Coronary artery (tissue), 2 donors: ENCODE measurements around the gene SFXN1.

Experiments
- DNase-seq: peaks from one replicate; pipeline ENCODE4 v3.0.0-alpha.2; 2017; ENCODE audit warnings: low spot score
- H3K27ac ChIP-seq, 2 donors: fragments of 200-600 bp; sonication (generic); one replicate each; pipeline ENCODE4 v1.5.1; 2016 to 2019
- H3K4me3 ChIP-seq: fragments of 200-600 bp; sonication (generic); 2 replicates; pipeline ENCODE4 v1.5.1; 2016; ENCODE audit warnings: mild to moderate bottlenecking, moderate library complexity
- TF ChIP-seq, protein P1 (sequence below): fragments of 200-600 bp; sonication (generic); IDR thresholded peaks from one replicate; pipeline ENCODE4 v1.5.1; 2019; ENCODE audit warnings: antibody characterized with exemption

The SFXN1 gene, protein sequence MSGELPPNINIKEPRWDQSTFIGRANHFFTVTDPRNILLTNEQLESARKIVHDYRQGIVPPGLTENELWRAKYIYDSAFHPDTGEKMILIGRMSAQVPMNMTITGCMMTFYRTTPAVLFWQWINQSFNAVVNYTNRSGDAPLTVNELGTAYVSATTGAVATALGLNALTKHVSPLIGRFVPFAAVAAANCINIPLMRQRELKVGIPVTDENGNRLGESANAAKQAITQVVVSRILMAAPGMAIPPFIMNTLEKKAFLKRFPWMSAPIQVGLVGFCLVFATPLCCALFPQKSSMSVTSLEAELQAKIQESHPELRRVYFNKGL

GRCh38 chr5:175478384-175479124, at the start of gene SFXN1:
SFXN1 (plus strand) TSS chr5:175478560; CDS start chr5:175492104, 13,544 bp downstream.
- H3K4me3 ChIP-seq, result peak within 1 kb of the TSS; percentile 99
- TF ChIP-seq, protein P1, sequence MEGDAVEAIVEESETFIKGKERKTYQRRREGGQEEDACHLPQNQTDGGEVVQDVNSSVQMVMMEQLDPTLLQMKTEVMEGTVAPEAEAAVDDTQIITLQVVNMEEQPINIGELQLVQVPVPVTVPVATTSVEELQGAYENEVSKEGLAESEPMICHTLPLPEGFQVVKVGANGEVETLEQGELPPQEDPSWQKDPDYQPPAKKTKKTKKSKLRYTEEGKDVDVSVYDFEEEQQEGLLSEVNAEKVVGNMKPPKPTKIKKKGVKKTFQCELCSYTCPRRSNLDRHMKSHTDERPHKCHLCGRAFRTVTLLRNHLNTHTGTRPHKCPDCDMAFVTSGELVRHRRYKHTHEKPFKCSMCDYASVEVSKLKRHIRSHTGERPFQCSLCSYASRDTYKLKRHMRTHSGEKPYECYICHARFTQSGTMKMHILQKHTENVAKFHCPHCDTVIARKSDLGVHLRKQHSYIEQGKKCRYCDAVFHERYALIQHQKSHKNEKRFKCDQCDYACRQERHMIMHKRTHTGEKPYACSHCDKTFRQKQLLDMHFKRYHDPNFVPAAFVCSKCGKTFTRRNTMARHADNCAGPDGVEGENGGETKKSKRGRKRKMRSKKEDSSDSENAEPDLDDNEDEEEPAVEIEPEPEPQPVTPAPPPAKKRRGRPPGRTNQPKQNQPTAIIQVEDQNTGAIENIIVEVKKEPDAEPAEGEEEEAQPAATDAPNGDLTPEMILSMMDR, result no peak
- peak; percentile 77 for DNase-seq
- H3K27ac ChIP-seq, result peak within 1 kb of the TSS; percentile 47 to 84

- H3K4me3 ChIP-seq, result no peak overlapping the region
- TF ChIP-seq, protein P1, result no peak
- DNase-seq, result no peak
- no peak overlapping the region for H3K27ac ChIP-seq
Observed at GRCh38 chr5:175434800-175435199, 43.6 kb upstream of the SFXN1 start.

DNA sequence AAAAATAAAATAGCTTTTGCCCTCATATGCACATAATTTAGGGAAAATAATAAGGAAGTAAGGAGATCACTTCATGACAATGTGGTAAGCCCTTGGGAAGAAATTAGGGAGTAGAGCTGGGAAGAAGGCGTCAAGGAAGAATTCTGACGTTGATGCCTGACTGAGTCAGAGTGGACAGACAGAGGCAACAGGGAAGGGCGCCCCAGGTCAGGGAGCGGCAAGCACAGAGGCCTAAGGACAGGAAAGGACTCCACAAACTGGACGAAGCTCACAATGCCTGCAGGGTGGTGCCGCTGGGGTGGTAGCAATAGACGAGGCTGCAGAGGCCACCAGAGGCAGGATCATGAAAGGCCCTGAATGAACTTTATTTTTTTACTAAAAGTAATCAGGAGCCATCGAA, 42.0 kb upstream of the SFXN1 start:
- TF ChIP-seq, protein P1, result no peak
- no peak overlapping the region for H3K4me3 ChIP-seq
- no peak overlapping the region for H3K27ac ChIP-seq
- DNase-seq, result no peak

- Histone ChIP-seq H3K4me3 (no peak overlapping the region), H3K27ac (no peak overlapping the region)
- TF ChIP-seq, protein P1, result no peak
- no peak for DNase-seq
Observed at GRCh38 chr5:175438234-175438857, 40.0 kb upstream of the SFXN1 start.

DNA sequence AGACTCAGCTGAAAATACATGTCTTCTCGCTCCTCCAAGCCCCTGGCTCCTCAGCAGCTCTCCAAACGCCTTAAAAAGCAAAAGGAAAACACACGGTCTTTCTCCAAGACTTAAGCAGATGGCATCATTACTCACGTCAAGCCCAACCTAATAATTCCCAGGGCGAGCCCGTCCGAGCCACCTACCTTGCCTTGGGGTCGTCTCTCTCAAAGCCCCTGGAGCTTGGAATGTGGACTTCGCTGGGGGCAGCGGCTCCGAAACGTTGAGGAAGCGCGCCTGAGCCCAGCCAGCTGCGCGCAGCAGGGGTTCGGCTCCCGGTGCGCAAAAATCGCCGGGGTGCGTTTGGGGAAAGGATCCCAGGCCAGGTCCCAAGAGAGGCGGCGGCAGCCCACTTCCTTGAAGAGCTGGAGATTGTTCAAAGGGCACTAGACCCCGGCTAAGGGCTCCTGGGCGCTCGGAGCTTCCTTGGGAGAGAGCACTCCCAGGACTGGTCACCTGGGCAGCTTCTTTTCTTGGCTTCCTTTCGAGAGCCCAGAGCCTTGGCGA, 34.8 kb upstream of the SFXN1 start:
- Histone ChIP-seq H3K4me3 (peak overlapping the region; percentile 70), H3K27ac (no peak overlapping the region)
- TF ChIP-seq, protein P1, result no peak
- no peak for DNase-seq

- TF ChIP-seq, protein P1, result peak; percentile 85
- Histone ChIP-seq H3K4me3 (peak within 1 kb of the TSS; percentile 70), H3K27ac (no peak within 1 kb of the TSS)
- DNase-seq, result no peak
Observed at GRCh38 chr5:175444060-175444904, 34.1 kb upstream of the SFXN1 start, which contains the start of gene DRD1. DRD1 (minus strand) TSS chr5:175444182; CDS start chr5:175443099, 1,083 bp downstream.
